Cardiac muscle cell (in vitro differentiated cells and primary cell): ENCODE data around the gene RILPL2. TPM values are rescaled to one million over a fixed set of nuclear protein-coding genes. Genes with fewer than 3 reads are reported as not detected.
"Not testable (repeated sequence)": the region's sequence is repeated elsewhere in the genome, so short reads cannot be mapped to it uniquely, and the experiment has no call there.

Experiments
- DNase-seq, 2 donors: peaks; one replicate each; pipeline versions ENCODE4 v3.0.0 to v3.0.0-alpha.2; 2010 to 2017; ENCODE audit warnings: low read depth in 1 of 2, low spot score in 1 of 2
- H3K27ac ChIP-seq: fragments of 200-600 bp; sonication (generic); 2 replicates; pipeline ENCODE4 v1.5.1; 2016
- H3K27me3 ChIP-seq: fragments of 200-600 bp; sonication (generic); 2 replicates; pipeline ENCODE4 v1.6.0; 2016; ENCODE audit warnings: control low read depth
- H3K36me3 ChIP-seq: fragments of 200-600 bp; sonication (generic); 2 replicates; pipeline ENCODE4 v1.5.1; 2016; ENCODE audit warnings: control low read depth
- H3K4me1 ChIP-seq: fragments of 200-600 bp; sonication (generic); 2 replicates; pipeline ENCODE4 v1.8.1; 2017; ENCODE audit warnings: low read depth, mild to moderate bottlenecking, mixed run types
- H3K4me3 ChIP-seq: fragments of 200-600 bp; sonication (generic); 2 replicates; pipeline ENCODE4 v1.5.1; 2016; ENCODE audit warnings: mild to moderate bottlenecking
- H3K9me3 ChIP-seq: fragments of 200-600 bp; sonication (generic); 2 replicates; pipeline ENCODE4 v1.5.1; 2017; ENCODE audit warnings: low read depth, mild to moderate bottlenecking, control low read depth
- polyA plus RNA-seq: library from polyadenylated mRNA; unstranded; fragments of >200 nt; fragmentation: Nextera tagmentation; extraction: Ambion mirVana; gene quantifications from 2 replicates; pipeline ENCODE4 v1.2.1, GENCODE V29; 2016
- total RNA-seq: library from RNA; depleted of rRNA; stranded (reverse); fragments of >200 nt; gene quantifications from 2 replicates; pipeline ENCODE4 v1.2.3, GENCODE V29; 2016
- TF ChIP-seq, protein P1 (sequence below): IDR thresholded peaks from 2 replicates; pipeline ENCODE4 v1.5.1; 2012; ENCODE audit warnings: low read depth, mild to moderate bottlenecking, low read length

RILPL2 gene
- total and polyA plus RNA-seq, 2 experiments from 2014 or later: 3.2 to 4.6 TPM

DNA sequence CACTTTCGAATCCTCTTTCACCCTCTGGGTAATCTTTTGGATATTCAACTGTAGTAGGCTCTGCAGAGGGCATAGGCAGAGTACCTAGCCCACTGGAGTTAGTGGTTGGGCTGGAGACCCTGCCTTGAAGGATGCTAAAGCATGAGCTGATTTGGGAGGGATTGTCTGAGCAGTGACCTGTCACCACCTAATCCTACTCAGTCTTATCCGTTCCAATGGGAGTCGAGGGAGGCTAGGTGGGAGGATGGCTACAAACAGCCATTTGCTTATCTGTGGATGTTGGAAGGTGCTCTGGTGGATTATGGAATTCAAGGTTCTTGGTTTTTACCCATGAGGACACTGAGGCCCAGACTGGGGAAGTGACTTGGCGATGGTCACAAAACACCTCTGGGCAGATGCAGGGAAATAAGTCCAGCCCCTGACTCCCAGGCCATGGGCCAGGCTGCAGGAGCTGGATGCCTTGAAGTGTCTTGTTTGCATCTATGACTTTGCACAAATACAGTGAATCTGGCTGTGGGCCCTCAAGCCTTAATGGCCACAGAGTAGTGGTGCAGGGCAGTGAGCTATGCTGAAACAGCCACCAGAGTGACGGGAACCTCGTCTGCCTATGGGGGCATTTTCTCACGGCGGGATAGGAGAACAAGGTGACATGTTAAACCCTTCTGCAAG is 48.8 kb downstream of the RILPL2 start:
- Histone ChIP-seq H3K36me3 (peaks cover 22% of the 10 kb centered on the region), H3K27me3 (no peaks in the 10 kb centered on the region), H3K4me3 (peak overlapping the region; percentile 34), H3K27ac (peak overlapping the region; percentile 59), H3K4me1 (peaks cover 21% of the 10 kb centered on the region), H3K9me3 (no peaks in the 10 kb centered on the region)
- peak in 1 of 2 donors; percentile 12 for DNase-seq
- TF ChIP-seq, protein P1, sequence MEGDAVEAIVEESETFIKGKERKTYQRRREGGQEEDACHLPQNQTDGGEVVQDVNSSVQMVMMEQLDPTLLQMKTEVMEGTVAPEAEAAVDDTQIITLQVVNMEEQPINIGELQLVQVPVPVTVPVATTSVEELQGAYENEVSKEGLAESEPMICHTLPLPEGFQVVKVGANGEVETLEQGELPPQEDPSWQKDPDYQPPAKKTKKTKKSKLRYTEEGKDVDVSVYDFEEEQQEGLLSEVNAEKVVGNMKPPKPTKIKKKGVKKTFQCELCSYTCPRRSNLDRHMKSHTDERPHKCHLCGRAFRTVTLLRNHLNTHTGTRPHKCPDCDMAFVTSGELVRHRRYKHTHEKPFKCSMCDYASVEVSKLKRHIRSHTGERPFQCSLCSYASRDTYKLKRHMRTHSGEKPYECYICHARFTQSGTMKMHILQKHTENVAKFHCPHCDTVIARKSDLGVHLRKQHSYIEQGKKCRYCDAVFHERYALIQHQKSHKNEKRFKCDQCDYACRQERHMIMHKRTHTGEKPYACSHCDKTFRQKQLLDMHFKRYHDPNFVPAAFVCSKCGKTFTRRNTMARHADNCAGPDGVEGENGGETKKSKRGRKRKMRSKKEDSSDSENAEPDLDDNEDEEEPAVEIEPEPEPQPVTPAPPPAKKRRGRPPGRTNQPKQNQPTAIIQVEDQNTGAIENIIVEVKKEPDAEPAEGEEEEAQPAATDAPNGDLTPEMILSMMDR: no peak

DNA sequence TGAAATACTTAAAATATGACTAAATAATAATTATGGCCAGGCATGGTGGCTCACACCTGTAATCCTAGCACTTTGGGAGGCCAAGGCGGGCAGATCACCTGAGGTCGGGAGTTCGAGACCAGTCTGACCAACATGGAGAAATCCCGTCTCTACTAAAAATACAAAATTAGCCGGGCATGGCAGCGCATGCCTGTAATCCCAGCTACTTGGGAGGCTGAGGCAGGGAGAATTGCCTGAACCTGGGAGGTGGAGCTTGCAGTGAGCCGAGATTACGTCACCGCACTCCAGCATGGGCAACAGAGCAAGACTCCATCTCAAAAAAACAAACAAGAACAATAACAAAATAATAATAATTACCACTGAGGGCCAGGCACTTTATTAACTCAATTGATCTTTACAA is 50.9 kb downstream of the RILPL2 start:
- not testable (repeated sequence) for H3K36me3 ChIP-seq, H3K4me3 ChIP-seq, H3K27ac ChIP-seq, DNase-seq, H3K9me3 ChIP-seq, H3K27me3 ChIP-seq
- H3K4me1 ChIP-seq: peaks cover 14% of the 10 kb centered on the region

DNA sequence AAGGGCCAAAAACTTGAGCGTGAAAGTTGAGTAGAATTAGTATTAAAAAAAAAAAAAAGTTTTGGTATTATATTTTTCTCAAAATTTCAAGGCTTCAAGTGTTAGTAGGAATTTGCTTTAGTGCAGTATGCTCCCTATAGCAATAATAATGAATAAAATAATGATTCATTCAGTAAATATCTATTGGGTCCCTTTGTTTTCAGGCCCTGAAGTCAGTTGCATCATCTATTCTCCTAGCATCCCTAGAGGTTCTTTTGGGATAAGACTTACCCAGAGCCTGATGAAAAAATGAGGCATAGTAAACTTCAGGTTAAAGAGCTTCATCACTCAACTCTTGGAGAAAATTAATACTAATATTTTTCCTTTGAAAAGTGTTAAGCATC is 51.5 kb downstream of the RILPL2 start:
- Histone ChIP-seq H3K27me3 (no peaks in the 10 kb centered on the region), H3K4me3 (peak overlapping the region; percentile 62), H3K36me3 (no peaks in the 10 kb centered on the region), H3K27ac (no peak overlapping the region), H3K4me1 (peaks cover 10% of the 10 kb centered on the region), H3K9me3 (no peaks in the 10 kb centered on the region)
- DNase-seq: peak in 1 of 2 donors; percentile 66
- TF ChIP-seq, protein P1: no peak

DNA sequence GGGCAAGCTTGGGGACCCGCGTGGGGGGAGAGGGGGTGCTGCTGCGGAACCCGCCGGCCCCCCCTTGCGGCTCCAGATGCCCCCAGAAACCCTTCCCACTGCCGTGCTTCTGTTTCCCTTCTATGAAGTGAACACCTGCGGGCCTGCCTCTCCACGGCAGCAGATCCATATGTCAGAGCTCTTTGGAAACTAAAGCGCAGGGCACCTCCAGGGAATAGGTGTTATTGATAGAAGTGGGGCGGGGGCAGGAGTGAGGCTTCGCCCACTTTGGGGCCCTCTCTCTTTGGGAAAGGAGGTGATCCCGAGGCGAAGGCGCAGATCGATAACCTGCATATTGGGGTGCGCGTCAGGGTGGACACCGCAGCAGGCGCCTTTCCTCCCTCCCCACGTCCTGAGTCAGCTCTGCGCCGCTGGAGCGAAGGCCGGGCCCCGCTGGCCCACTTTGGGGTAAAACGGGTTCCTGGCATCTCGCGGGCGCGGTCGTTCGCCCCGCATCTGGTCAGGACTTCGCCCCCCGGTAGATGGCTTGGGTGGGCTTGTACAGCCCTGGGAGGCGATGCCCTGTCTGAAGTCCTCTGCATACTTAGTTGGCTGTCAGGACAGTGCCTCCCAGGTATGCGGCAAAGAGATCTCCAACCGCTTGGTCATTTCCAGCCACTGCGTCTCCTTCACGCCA is 52.0 kb downstream of the RILPL2 start:
- DNase-seq: peak in 1 of 2 donors; percentile 11
- Histone ChIP-seq H3K4me3 (peak overlapping the region; percentile 62), H3K9me3 (no peaks in the 10 kb centered on the region), H3K4me1 (peaks cover 10% of the 10 kb centered on the region), H3K36me3 (no peaks in the 10 kb centered on the region), H3K27ac (peak overlapping the region; percentile 75), H3K27me3 (no peaks in the 10 kb centered on the region)
- TF ChIP-seq, protein P1: no peak

DNA sequence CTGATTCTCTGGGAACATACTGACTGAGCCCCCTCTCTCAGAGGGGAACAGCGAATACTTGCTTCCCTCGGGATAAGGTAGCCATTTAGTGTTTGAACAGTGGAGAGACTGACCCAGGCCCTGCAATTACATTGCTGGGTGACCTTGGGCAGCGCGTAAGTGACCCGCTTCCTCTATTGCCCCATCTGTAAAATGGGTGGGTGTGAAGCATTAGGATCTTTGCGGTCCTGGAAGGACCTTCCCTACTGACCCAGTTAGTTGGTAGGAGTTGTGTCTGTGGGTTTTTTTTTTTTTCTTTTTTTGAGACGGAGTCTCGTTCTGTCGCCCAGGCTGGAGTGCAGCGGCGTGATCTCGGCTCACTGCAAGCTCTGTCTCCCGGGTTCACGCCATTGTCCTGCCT is 53.8 kb downstream of the RILPL2 start:
- Histone ChIP-seq H3K36me3 (no peaks in the 10 kb centered on the region), H3K9me3 (no peaks in the 10 kb centered on the region), H3K4me1 (peaks cover 6% of the 10 kb centered on the region), H3K27ac (no peak overlapping the region), H3K27me3 (no peaks in the 10 kb centered on the region), H3K4me3 (no peak overlapping the region)
- no peak for DNase-seq
- TF ChIP-seq, protein P1: no peak

DNA sequence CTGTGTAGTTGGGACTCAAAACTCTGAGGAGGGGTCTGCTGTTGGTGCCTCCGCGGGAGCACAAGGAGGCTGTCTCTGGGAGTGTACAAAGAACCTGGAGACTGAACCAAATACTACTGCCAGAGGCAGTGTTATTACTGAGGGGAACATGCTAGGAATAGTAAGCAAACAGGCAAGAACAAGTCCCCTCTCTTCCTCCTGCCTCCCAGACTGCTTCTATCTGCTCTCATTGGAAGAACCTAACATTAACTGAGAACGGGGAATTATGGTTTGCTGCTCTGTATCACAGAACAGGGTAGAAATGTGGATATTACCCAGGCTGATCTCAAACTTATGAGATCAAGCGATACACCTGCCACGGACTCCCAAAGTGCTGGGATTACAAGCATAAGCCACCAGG is 57.1 kb downstream of the RILPL2 start:
- Histone ChIP-seq H3K4me3 (no peak overlapping the region), H3K4me1 (no peaks in the 10 kb centered on the region), H3K9me3 (no peaks in the 10 kb centered on the region), H3K27ac (no peak overlapping the region), H3K36me3 (no peaks in the 10 kb centered on the region), H3K27me3 (no peaks in the 10 kb centered on the region)
- no peak for DNase-seq
- TF ChIP-seq, protein P1: no peak

DNA sequence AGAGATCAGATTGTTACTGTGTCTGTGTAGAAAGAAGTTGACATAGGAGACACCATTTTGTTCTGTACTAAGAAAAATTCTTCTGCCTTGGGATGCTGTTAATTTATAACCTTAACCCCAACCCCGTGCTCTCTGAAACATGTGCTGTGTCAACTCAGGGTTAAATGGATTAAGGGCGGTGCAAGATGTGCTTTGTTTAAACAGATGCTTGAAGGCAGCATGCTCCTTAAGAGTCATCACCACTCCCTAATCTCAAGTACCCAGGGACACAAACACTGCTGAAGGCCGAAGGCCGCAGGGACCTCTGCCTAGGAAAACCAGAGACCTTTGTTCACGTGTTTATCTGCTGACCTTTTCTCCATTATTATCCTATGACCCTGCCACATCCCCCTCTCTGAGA is 64.1 kb downstream of the RILPL2 start:
- H3K4me1 ChIP-seq, H3K36me3 ChIP-seq, H3K27ac ChIP-seq, H3K27me3 ChIP-seq, H3K4me3 ChIP-seq, DNase-seq, H3K9me3 ChIP-seq: not testable (repeated sequence)

DNA sequence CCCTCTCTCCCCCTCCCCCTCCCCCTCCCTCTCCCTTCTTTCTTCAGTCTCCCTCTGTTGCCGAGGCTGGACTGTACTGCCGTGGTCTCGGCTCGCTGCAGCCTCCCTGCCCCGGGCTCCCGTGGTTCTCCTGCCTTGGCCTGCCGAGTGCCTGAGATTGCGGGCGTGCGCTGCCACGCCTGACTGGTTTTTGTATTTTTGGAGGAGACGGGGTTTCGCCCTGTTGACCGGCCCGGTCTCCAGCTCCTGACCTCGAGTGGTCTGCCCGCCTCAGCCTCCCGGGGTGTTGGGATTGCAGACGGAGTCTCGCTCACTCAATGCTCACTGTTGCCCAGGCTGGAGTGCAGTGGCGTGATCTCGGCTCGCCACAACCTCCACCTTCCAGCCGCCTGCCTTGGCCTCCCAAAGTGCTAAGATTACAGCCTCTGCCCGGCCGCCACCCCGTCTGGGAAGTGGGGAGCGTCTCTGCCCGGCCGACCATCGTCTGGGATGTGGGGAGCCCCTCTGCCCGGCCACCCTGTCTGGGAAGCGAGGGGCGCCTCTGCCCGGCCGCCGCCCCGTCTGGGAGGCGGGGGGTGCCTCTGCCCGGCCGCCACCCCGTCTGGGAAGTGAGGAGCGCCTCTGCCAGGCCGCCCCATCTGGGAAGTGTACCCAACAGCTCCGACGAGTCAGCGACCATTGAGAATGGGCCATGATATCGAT is 64.7 kb downstream of the RILPL2 start:
- H3K27me3 ChIP-seq, H3K4me3 ChIP-seq, DNase-seq, H3K27ac ChIP-seq, H3K9me3 ChIP-seq, H3K36me3 ChIP-seq, H3K4me1 ChIP-seq: not testable (repeated sequence)
